Measurements from ENCODE around the gene PSD4. TPM values are rescaled to one million over a fixed set of nuclear protein-coding genes. Genes with fewer than 3 reads are reported as not detected.

PSD4 gene
- polyA plus RNA-seq, 2 of the 4 experiments (the other 2 are of a cell fraction), result 5.4 to 21.6 TPM

- no peak for TF ChIP-seq REST (IDR thresholded peaks at IDR 0.05)
- TF ChIP-seq POLR2AphosphoS2 (conservative IDR thresholded peaks at IDR 0.05; ENCODE audit: low read length), result no peak
- no peak for TF ChIP-seq SREBF2 (IDR thresholded peaks at IDR 0.05)
- no peak for TF ChIP-seq CBX2 (IDR thresholded peaks at IDR 0.05; ENCODE audit: borderline replicate concordance, low read depth)
- TF ChIP-seq CHD4 (IDR thresholded peaks at IDR 0.05; ENCODE audit: borderline replicate concordance), result no peak
- no peak for TF ChIP-seq NR3C1 (IDR thresholded peaks at IDR 0.05)
- TF ChIP-seq PHF8 (IDR thresholded peaks at IDR 0.05; ENCODE audit: borderline replicate concordance, low read depth), result no peak
- TF ChIP-seq MAX (IDR thresholded peaks at IDR 0.05), result peak; percentile 95
- no peak for TF ChIP-seq NPAS2 (CRISPR knock-in tag; IDR thresholded peaks at IDR 0.05; ENCODE audit: borderline replicate concordance)
- TF ChIP-seq EP300 (IDR thresholded peaks at IDR 0.05), result peak; percentile 94 to 97
- no peak; the same call in 1 of the 2 replicates for TF ChIP-seq BHLHE40 (IDR thresholded peaks at IDR 0.05; ENCODE audit: low read depth, low read length)
- TF ChIP-seq TFCP2L1 (CRISPR knock-in tag; IDR thresholded peaks at IDR 0.05), result no peak
- peak; percentile 61 for TF ChIP-seq E2F6 (IDR thresholded peaks at IDR 0.05; ENCODE audit: borderline replicate concordance, low read depth)
- no peak for TF ChIP-seq EHMT2 (IDR thresholded peaks at IDR 0.05; ENCODE audit: low read depth)
- peak; percentile 68 for TF ChIP-seq USF2 (IDR thresholded peaks at IDR 0.05)
- TF ChIP-seq TP53 (CRISPR knock-in tag; IDR thresholded peaks at IDR 0.05), result no peak
- TF ChIP-seq GATA3 (IDR thresholded peaks at IDR 0.05; ENCODE audit: borderline replicate concordance), result peak; percentile 96
- TF ChIP-seq RNF2 (IDR thresholded peaks at IDR 0.05; ENCODE audit: borderline replicate concordance, low read depth), result no peak
- TF ChIP-seq POLR2A (IDR thresholded peaks at IDR 0.05; ENCODE audit: low read length), result no peak
- no peak for TF ChIP-seq FOXS1 (CRISPR knock-in tag; IDR thresholded peaks at IDR 0.05)
- TF ChIP-seq PBX3 (IDR thresholded peaks at IDR 0.05), result peak; percentile 53
- TF ChIP-seq EHF (CRISPR knock-in tag; IDR thresholded peaks at IDR 0.05), result no peak
- no peak for TF ChIP-seq RCOR1 (IDR thresholded peaks at IDR 0.05; ENCODE audit: low read depth, low read length)
- no peak for TF ChIP-seq HOXA7 (CRISPR knock-in tag; IDR thresholded peaks at IDR 0.05)
- 0 out of 2 replicates have a peak, but pooled peaks have one; percentile 60 for TF ChIP-seq MAZ (IDR thresholded peaks at IDR 0.05; ENCODE audit: borderline replicate concordance, low read depth, low read length)
- no peak for TF ChIP-seq KDM1A (IDR thresholded peaks at IDR 0.05; ENCODE audit: low read depth)
- TF ChIP-seq CHD2 (IDR thresholded peaks at IDR 0.05; ENCODE audit: low read length, partially characterized antibody), result no peak
- peak; percentile 74 for TF ChIP-seq HES2 (IDR thresholded peaks at IDR 0.05)
- TF ChIP-seq ZC3H11A (IDR thresholded peaks at IDR 0.05), result no peak
- peak; percentile 66; the same call in 2 of the 3 replicates for TF ChIP-seq BCL3 (IDR thresholded peaks at IDR 0.05)
- TF ChIP-seq HEYL (CRISPR knock-in tag; IDR thresholded peaks at IDR 0.05), result no peak
- TF ChIP-seq ESRRA (IDR thresholded peaks at IDR 0.05; ENCODE audit: borderline replicate concordance, low read length), result no peak
- no peak for TF ChIP-seq HDAC2 (IDR thresholded peaks at IDR 0.05)
- 0 out of 2 replicates have a peak, but pooled peaks have one; percentile 80 for TF ChIP-seq HOXB13 (CRISPR knock-in tag; IDR thresholded peaks at IDR 0.05; ENCODE audit: low read depth)
- peak; percentile 97 to 99 for TF ChIP-seq CEBPB (IDR thresholded peaks at IDR 0.05)
- TF ChIP-seq ZSCAN20 (CRISPR knock-in tag; IDR thresholded peaks at IDR 0.05), result no peak
Observed at GRCh38 chr2:113240915-113241911, 67.4 kb downstream of the PSD4 start (continued).

All from A549 (cell line).